Cardiac fibroblast (primary cell): Measurements from ENCODE around the gene DNAJC5G.
"Not testable (repeated sequence)": the region's sequence is repeated elsewhere in the genome, so short reads cannot be mapped to it uniquely, and the experiment has no call there.

Experiments used
- DNase-seq, 2 donors: peaks; one replicate each; pipeline versions ENCODE4 v3.0.0 to v3.0.0-alpha.2; 2010; ENCODE audit warnings: low read depth in 2 of 2
- H3K4me3 ChIP-seq, 2 donors: replicated peaks in 1 of 2; 1 replicate in 1 of 2; 2 replicates in 1 of 2; pipeline ENCODE4 v1.5.1; 2011; ENCODE audit warnings: low read depth in 2 of 2, low read length in 2 of 2, mild to moderate bottlenecking in 2 of 2, moderate library complexity in 1 of 2
- TF ChIP-seq, protein P1 (sequence below): IDR thresholded peaks from one replicate; pipeline ENCODE4 v1.5.1; 2011; ENCODE audit warnings: low read depth, mild to moderate bottlenecking, low read length, inconsistent platforms

The DNAJC5G gene

DNA sequence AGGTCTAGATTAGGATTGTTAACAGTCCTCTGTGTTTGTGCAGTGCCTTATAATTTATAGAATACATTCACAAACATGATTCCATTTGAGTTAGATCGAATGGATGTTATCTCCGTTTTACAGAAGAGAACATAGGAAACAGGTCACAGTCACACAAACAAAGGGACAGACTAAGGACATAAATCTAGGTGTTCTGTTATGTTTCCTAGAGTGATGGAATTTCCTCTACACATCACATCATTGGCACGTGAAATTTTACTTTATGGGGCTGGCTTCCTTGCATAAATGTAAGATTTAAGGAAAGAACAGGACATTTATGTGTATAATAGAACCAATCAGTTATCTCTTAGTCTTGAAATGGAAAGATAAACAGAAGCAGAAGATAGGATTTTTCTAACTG is 13.4 kb downstream of the DNAJC5G start:
- no peak overlapping the region for H3K4me3 ChIP-seq
- TF ChIP-seq, protein P1, sequence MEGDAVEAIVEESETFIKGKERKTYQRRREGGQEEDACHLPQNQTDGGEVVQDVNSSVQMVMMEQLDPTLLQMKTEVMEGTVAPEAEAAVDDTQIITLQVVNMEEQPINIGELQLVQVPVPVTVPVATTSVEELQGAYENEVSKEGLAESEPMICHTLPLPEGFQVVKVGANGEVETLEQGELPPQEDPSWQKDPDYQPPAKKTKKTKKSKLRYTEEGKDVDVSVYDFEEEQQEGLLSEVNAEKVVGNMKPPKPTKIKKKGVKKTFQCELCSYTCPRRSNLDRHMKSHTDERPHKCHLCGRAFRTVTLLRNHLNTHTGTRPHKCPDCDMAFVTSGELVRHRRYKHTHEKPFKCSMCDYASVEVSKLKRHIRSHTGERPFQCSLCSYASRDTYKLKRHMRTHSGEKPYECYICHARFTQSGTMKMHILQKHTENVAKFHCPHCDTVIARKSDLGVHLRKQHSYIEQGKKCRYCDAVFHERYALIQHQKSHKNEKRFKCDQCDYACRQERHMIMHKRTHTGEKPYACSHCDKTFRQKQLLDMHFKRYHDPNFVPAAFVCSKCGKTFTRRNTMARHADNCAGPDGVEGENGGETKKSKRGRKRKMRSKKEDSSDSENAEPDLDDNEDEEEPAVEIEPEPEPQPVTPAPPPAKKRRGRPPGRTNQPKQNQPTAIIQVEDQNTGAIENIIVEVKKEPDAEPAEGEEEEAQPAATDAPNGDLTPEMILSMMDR: no peak

DNA sequence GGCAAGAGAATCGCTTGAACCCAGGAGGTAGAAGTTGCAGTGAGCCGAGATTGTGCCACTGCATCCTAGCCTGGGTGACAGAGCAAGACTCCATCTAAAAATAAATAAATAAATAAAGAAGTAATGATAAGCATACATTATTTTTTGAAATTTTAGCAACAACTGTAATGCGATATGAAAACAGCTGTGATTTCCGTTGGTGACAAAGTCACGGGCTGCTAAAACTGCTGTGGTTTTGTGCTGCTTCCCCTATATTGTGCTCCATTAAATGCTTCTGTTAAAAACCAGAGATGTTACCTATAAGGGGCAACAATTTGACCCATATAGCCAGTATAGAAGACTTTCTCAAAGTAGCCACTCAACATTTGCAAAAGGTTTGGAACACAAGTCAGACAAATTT is 15.3 kb downstream of the DNAJC5G start:
- no peak for DNase-seq
- TF ChIP-seq, protein P1: no peak
- H3K4me3 ChIP-seq: no peak overlapping the region

More for the DNA sequence above, 13.4 kb downstream of the DNAJC5G start:
- DNase-seq: no peak

DNA sequence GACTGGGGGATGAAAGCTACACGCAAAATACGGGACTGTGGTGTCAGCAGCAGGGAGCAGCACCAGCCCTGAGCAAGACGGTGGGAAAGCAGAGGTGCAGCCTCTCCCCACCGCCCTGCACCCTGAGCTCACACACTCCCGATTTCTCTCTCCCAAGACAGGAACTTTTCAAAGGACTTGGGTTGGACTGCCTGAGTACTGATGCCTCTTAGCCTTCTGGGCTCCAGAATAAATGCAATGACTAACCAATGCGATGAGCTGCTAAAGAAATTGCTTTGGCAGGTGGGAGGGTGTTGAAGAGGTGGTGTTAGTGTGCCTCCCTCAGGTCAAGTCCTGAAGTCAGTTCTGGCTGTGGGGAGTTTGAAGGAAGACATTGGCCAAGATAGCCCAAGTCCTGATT is 16.6 kb downstream of the DNAJC5G start:
- TF ChIP-seq, protein P1: no peak
- peak; percentile 25 to 29 for DNase-seq
- H3K4me3 ChIP-seq: no peak overlapping the region

DNA sequence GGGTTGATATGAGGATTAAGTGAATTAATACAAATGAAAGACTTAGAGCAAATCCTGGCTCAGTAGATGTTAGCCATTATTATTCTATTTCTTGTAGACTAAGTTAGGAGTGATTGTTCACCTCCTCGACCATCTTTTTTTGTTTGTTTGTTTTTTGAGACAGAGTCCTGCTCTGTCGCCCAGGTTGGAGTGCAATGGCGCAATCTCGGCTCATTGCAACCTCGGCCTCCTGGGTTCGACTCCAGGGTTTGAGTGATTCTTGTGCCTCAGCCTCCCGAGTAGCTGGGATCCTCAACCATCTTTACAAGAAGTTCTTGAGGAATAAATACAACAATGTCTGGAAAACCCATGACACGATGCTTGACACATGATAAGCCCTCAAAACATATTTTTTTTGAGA is 19.7 kb downstream of the DNAJC5G start:
- TF ChIP-seq, protein P1: no peak
- no peak overlapping the region for H3K4me3 ChIP-seq
- DNase-seq: no peak

DNA sequence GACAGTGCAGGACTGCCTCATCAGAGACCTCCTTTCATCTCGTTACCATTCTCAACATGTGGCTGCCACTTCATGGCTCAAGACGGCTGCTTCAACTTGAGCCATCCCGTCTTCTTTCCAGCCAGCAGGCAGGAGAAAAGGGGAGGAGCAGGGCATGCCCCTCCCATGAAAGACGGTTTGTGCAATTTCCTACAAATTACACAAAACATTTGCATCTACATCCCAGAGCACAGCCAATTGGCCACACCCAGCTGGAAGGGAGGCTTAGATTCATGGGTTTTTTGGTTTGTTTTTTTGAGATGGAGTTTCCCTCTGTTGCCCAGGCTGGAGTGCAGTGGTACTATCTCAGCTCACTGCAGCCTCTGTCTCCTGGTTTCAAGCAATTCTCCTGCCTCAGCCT is 21.2 kb downstream of the DNAJC5G start:
- TF ChIP-seq, protein P1: no peak
- no peak overlapping the region for H3K4me3 ChIP-seq
- peak in 1 of 2 donors; percentile 23 for DNase-seq

DNA sequence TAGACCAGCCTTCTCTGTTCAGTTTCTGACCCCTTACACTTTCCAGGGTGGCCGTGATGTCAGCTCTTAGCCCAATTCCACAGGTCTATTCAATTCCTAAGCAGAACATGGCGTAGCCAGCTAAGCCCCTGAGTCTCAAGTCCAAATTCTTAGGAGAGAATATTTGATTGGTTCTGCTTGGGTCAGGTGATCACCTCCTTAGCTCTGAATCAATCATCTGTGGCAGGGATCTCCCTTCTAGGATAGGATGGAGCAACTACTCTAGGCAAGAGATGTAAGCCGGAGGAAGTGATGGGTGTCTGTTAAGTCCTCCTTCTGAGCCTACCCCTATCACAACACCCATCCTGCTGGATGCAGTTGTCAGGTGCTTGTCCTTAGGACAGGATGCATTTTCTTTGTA is 22.0 kb downstream of the DNAJC5G start:
- TF ChIP-seq, protein P1: no peak

DNA sequence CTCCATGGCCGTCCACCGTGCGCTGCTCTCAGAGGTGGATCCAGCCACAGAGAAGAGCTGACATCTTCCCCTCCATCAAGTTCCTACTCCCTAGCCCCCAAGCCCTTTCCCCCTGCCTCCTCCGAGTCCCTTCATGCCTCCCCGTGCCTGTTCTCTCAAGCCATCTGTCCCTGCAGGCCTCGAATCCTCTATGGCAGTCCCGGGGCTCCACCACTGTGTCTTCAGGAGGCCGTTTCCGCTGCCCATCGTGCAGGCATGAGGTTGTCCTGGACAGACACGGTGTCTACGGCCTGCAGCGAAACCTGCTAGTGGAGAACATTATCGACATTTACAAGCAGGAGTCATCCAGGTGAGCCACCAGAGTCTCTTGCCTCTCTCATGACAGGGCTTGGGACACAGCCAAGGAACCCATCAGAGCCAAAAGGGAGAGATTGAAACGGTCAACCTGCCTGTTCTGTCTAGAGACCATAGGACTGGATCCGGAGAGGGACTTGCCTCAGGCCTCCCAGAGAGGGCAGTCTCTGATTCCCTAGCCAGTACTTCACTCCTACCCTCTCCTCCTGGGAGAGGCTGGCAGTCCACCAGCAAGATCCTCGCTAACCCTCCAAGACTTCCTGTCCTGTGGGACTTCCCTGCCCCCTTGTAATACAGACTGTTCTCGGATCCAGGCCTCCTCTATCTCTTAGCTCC is 23.3 kb downstream of the DNAJC5G start:
- TF ChIP-seq, protein P1: no peak

More for the DNA sequence above, 22.0 kb downstream of the DNAJC5G start:
- no peak for DNase-seq
- no peak overlapping the region for H3K4me3 ChIP-seq

DNA sequence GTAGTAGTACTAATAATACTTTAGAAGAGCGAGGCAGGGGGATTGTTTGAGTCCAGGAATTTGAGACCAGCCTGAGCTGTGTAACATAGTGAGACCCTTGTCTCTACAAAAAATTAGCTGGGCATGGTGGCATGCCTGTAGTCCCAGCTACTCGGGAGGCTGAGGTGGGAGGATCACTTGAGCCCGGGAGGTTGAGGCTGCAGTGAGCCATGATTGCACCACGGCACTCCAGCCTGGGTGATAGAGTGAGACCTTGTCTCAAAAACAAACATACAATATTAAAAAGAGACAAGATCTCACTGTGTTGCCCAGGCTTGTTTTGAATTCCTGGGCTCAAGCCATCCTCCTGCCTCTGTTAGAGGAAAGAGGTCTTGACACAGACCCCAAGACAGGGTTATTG is 25.4 kb downstream of the DNAJC5G start:
- not testable (repeated sequence) for DNase-seq, H3K4me3 ChIP-seq

More for the DNA sequence above, 23.3 kb downstream of the DNAJC5G start:
- DNase-seq: peak in 1 of 2 donors; percentile 51
- no peak overlapping the region for H3K4me3 ChIP-seq
